H1 (cell line): ENCODE results near the gene OGDHL. TPM values are rescaled to one million over a fixed set of nuclear protein-coding genes. Genes with fewer than 3 reads are reported as not detected.

ENCODE experiments used
- CTCF ChIA-PET: fragments of 300-600 bp; sonication (Branson Sonifier 250); formaldehyde crosslinking; loops from one replicate; lab custom pipeline; 2021; ENCODE audit not compliant: partially characterized antibody; lab: Charles Lee
- POLR2A ChIA-PET: fragments of 300-600 bp; sonication (Branson Sonifier 250); formaldehyde crosslinking; loops from one replicate; lab custom pipeline; 2021; ENCODE audit warnings: inconsistent platforms; ENCODE audit not compliant: partially characterized antibody; lab: Charles Lee
- DNase-seq, 2 experiments: peaks; one replicate each; pipeline versions ENCODE4 v3.0.0 to v3.0.0-alpha.2; 2010 to 2022; ENCODE audit warnings: low spot score in 2 of 2, low read depth in 1 of 2, mixed read lengths in 1 of 2
- FAIRE-seq: peaks from 2 replicates; lab custom pipeline; 2011; peaks lifted over from hg19 to GRCh38; lab: Jason Lieb, UNC
- H2AFZ ChIP-seq: 2 replicates; pipeline ENCODE4 v1.8.1; 2012; ENCODE audit warnings: low read length, inconsistent platforms
- H2AK5ac ChIP-seq: 2 replicates; pipeline ENCODE4 v1.6.1; 2013; ENCODE audit warnings: low read depth, low read length
- H2BK120ac ChIP-seq: replicated peaks from 2 replicates; pipeline ENCODE3; 2013; ENCODE audit warnings: low read depth, low read length, inconsistent platforms
- H2BK12ac ChIP-seq: 2 replicates; pipeline ENCODE4 v1.6.1; 2013; ENCODE audit warnings: low read depth, low read length
- H2BK15ac ChIP-seq: 2 replicates; pipeline ENCODE4 v1.6.1; 2013; ENCODE audit warnings: low read length
- H2BK20ac ChIP-seq: 2 replicates; pipeline ENCODE4 v1.6.1; 2013; ENCODE audit warnings: low read length
- H2BK5ac ChIP-seq: 2 replicates; pipeline ENCODE4 v1.6.1; 2013; ENCODE audit warnings: low read depth, low read length
- H3K14ac ChIP-seq: 2 replicates; pipeline ENCODE4 v1.6.1; 2013; ENCODE audit warnings: inconsistent platforms; ENCODE audit not compliant: insufficient read length
- H3K18ac ChIP-seq: 2 replicates; pipeline ENCODE4 v1.6.1; 2013; ENCODE audit warnings: low read length; ENCODE audit errors: extremely low read depth
- H3K23ac ChIP-seq: 2 replicates; pipeline ENCODE4 v1.6.1; 2013; ENCODE audit warnings: inconsistent platforms; ENCODE audit not compliant: insufficient read length
- H3K23me2 ChIP-seq: 2 replicates; pipeline ENCODE4 v1.6.1; 2013; ENCODE audit warnings: low read depth, low read length
- H3K27ac ChIP-seq: 2 replicates; pipeline ENCODE4 v1.6.1; 2011; ENCODE audit warnings: low read depth, low read length, inconsistent platforms
- H3K27me3 ChIP-seq, 4 experiments: replicated peaks in 1 of 4; 1 replicate in 1 of 4; 2 replicates in 3 of 4; pipeline versions ENCODE4 v1.6.1 to v1.8.1; 2011 to 2013; ENCODE audit warnings: low read length in 3 of 4, mild to moderate bottlenecking in 3 of 4, inconsistent platforms in 2 of 4, mixed read lengths in 2 of 4, moderate library complexity in 1 of 4; ENCODE audit not compliant: control insufficient read depth in 3 of 4, insufficient read depth in 3 of 4; ENCODE audit errors: extremely low read depth in 1 of 4
- H3K36me3 ChIP-seq, 4 experiments: 2 replicates each; pipeline versions ENCODE4 v1.6.1 to v1.8.1; 2011 to 2013; ENCODE audit warnings: mild to moderate bottlenecking in 4 of 4, low read length in 3 of 4, moderate library complexity in 2 of 4, control low read depth in 1 of 4, inconsistent platforms in 1 of 4; ENCODE audit not compliant: insufficient read depth in 4 of 4, control insufficient read depth in 2 of 4
- H3K4ac ChIP-seq: replicated peaks from 2 replicates; pipeline ENCODE3; 2013; ENCODE audit warnings: low read length, low read depth, mixed read lengths, inconsistent platforms; ENCODE audit not compliant: insufficient read length
- H3K4me1 ChIP-seq, 4 experiments: replicated peaks in 1 of 4; 1 replicate in 1 of 4; 2 replicates in 3 of 4; pipeline versions ENCODE4 v1.6.1 to v1.8.1; 2011 to 2013; ENCODE audit warnings: low read length in 3 of 4, inconsistent platforms in 2 of 4, mixed read lengths in 1 of 4; ENCODE audit not compliant: insufficient read depth in 4 of 4, control insufficient read depth in 3 of 4
- H3K4me2 ChIP-seq, 2 experiments: 2 replicates each; pipeline versions ENCODE4 v1.6.1 to v1.8.1; 2011 to 2013; ENCODE audit warnings: low read depth in 2 of 2, low read length in 2 of 2, control low read depth in 1 of 2, inconsistent platforms in 1 of 2, mild to moderate bottlenecking in 1 of 2; ENCODE audit not compliant: insufficient read depth in 1 of 2
- H3K4me3 ChIP-seq, 4 experiments: fragments of 200-600, 300-600 bp in 1 of 4; sonication (generic), shearing (Covaris generic), sonication (Bioruptor Twin) in 1 of 4; 2 replicates each; pipeline versions ENCODE4 v1.5.1 to v1.8.1; 2011 to 2016; ENCODE audit warnings: low read length in 4 of 4, low read depth in 3 of 4, control low read depth in 2 of 4, inconsistent platforms in 2 of 4, mild to moderate bottlenecking in 2 of 4, mixed read lengths in 1 of 4, moderate library complexity in 1 of 4; ENCODE audit not compliant: insufficient read depth in 2 of 4; ENCODE audit errors: extremely low read depth in 1 of 4
- H3K56ac ChIP-seq: replicated peaks from 2 replicates; pipeline ENCODE3; 2013; ENCODE audit warnings: low read depth, mild to moderate bottlenecking, mixed read lengths, low read length, inconsistent platforms; ENCODE audit not compliant: insufficient read length
- H3K79me1 ChIP-seq: 2 replicates; pipeline ENCODE4 v1.6.1; 2013; ENCODE audit warnings: low read depth, low read length, control low read depth
- H3K79me2 ChIP-seq, 2 experiments: 2 replicates each; pipeline versions ENCODE4 v1.6.1 to v1.8.1; 2012 to 2013; ENCODE audit warnings: low read length in 2 of 2, mild to moderate bottlenecking in 2 of 2, inconsistent platforms in 1 of 2; ENCODE audit not compliant: insufficient read depth in 2 of 2, control insufficient read depth in 1 of 2
- H3K9ac ChIP-seq, 4 experiments: replicated peaks in 1 of 4; 1 replicate in 1 of 4; 2 replicates in 3 of 4; pipeline versions ENCODE4 v1.6.1 to v1.8.1; 2011 to 2013; ENCODE audit warnings: low read depth in 3 of 4, low read length in 3 of 4, control low read depth in 2 of 4, mild to moderate bottlenecking in 2 of 4, moderate library complexity in 2 of 4, inconsistent platforms in 1 of 4; ENCODE audit errors: extremely low read depth in 1 of 4
- H3K9me3 ChIP-seq, 2 experiments: 2 replicates each; pipeline versions ENCODE4 v1.6.1 to v1.8.1; 2012 to 2013; ENCODE audit warnings: mild to moderate bottlenecking in 2 of 2, moderate library complexity in 2 of 2, control low read depth in 1 of 2, inconsistent platforms in 1 of 2, low read depth in 1 of 2, low read length in 1 of 2, mixed read lengths in 1 of 2; ENCODE audit not compliant: insufficient read depth in 2 of 2
- H4K20me1 ChIP-seq, 2 experiments: replicated peaks in 1 of 2; 2 replicates each; pipeline versions ENCODE3 to v1.8.1; 2011 to 2013; ENCODE audit warnings: inconsistent platforms in 2 of 2, low read length in 2 of 2, mild to moderate bottlenecking in 1 of 2; ENCODE audit not compliant: insufficient read depth in 2 of 2, control insufficient read depth in 1 of 2
- H4K5ac ChIP-seq: 2 replicates; pipeline ENCODE4 v1.6.1; 2013; ENCODE audit warnings: low read length, low read depth, mixed read lengths, inconsistent platforms; ENCODE audit not compliant: insufficient read length
- H4K8ac ChIP-seq: 2 replicates; pipeline ENCODE4 v1.8.0; 2013; ENCODE audit warnings: mild to moderate bottlenecking, moderate library complexity, low read length, inconsistent platforms; ENCODE audit not compliant: insufficient read depth; ENCODE audit errors: extremely low read depth
- H4K91ac ChIP-seq: replicated peaks from 2 replicates; pipeline ENCODE3; 2013; ENCODE audit warnings: low read length, mixed read lengths, inconsistent platforms; ENCODE audit not compliant: insufficient read length
- BCL11A ChIP-seq, 2 experiments: IDR thresholded peaks; one replicate each; pipeline ENCODE4 v1.6.1; 2011; ENCODE audit warnings: low read depth in 2 of 2, low read length in 2 of 2, mild to moderate bottlenecking in 2 of 2
- CREB1 ChIP-seq: IDR thresholded peaks from 2 replicates; pipeline ENCODE4 v1.6.1; 2012; ENCODE audit warnings: inconsistent platforms
- GTF2F1 ChIP-seq: IDR thresholded peaks from 2 replicates; pipeline ENCODE4 v1.6.1; 2012; ENCODE audit warnings: low read depth, low read length, improper control_type of control experiment, borderline replicate concordance
- JUND ChIP-seq: IDR thresholded peaks from 2 replicates; pipeline ENCODE4 v1.6.1; 2011; ENCODE audit warnings: mild to moderate bottlenecking, improper control_type of control experiment, low read length
- POU5F1 ChIP-seq: IDR thresholded peaks from 2 replicates; pipeline ENCODE4 v1.6.1; 2011; ENCODE audit warnings: low read depth, mild to moderate bottlenecking, low read length, moderate library complexity
- RNF2 ChIP-seq: fragments of 200-900, 300-1000 bp; sonication (generic); IDR thresholded peaks from 2 replicates; pipeline ENCODE4 v1.7.1; 2016; ENCODE audit warnings: borderline replicate concordance, low read depth, mild to moderate bottlenecking, antibody characterized with exemption, low read length; ENCODE audit not compliant: poor library complexity, severe bottlenecking; ENCODE audit errors: missing control alignments
- YY1 ChIP-seq: IDR thresholded peaks from 2 replicates; pipeline ENCODE4 v1.6.1; 2011; ENCODE audit warnings: low read depth, mild to moderate bottlenecking, low read length
- WGBS, 2 experiments: shearing (Covaris generic) in 1 of 2; methylation state at CpG; one replicate each; pipeline versions ENCODE4 v1.1.6 to v1.1.7; 2013 to 2015; ENCODE audit warnings: low lambda C conversion rate in 2 of 2, mixed read lengths in 2 of 2, inconsistent platforms in 1 of 2, low coverage in 1 of 2, missing lambda C conversion rate in 1 of 2; ENCODE audit not compliant: insufficient replicate concordance in 2 of 2, insufficient coverage in 1 of 2, insufficient read length in 1 of 2; ENCODE audit errors: extremely low coverage in 1 of 2, missing lambda C conversion rate in 1 of 2; 5-methylcytosine and 5-hydroxymethylcytosine counted together
- polyA plus RNA-seq, 7 experiments: library from polyadenylated mRNA; depleted of rRNA in 3 of 7; stranded (reverse) in 5 of 7; unstranded in 2 of 7; fragments of >200 nt in 5 of 7; fragments of 200-250 nt in 2 of 7; gene quantifications; 1 replicate in 5 of 7; 2 replicates in 1 of 7; 4 replicates in 1 of 7; pipeline versions ENCODE4 v1.2.1 to v1.2.3, GENCODE V29; 2011 to 2013; ENCODE audit warnings: missing spikeins in 2 of 7, mixed read lengths in 2 of 7
- total RNA-seq: library from RNA; stranded (reverse); fragmentation: NEBNext Ultra II Directional; extraction: Animal tissue kit (Norgen Biotek cat#: 25700); gene quantifications from 2 replicates; pipeline ENCODE4 v1.2.1, GENCODE V29; 2021
- TF ChIP-seq, protein P1 (sequence below): IDR thresholded peaks from 2 replicates; pipeline ENCODE4 v1.6.1; 2011; ENCODE audit warnings: low read depth, mild to moderate bottlenecking, low read length; ENCODE audit not compliant: insufficient read depth
- TF ChIP-seq, protein P2 (sequence below): IDR thresholded peaks from 2 replicates; pipeline ENCODE4 v1.6.1; 2012; ENCODE audit warnings: low read length, inconsistent platforms

OGDHL gene
- total and polyA plus RNA-seq, 2 of the 8 experiments (the other 6 are each of a cell fraction or from before 2014, with no cell fraction given), result 16.1 to 16.6 TPM

DNA sequence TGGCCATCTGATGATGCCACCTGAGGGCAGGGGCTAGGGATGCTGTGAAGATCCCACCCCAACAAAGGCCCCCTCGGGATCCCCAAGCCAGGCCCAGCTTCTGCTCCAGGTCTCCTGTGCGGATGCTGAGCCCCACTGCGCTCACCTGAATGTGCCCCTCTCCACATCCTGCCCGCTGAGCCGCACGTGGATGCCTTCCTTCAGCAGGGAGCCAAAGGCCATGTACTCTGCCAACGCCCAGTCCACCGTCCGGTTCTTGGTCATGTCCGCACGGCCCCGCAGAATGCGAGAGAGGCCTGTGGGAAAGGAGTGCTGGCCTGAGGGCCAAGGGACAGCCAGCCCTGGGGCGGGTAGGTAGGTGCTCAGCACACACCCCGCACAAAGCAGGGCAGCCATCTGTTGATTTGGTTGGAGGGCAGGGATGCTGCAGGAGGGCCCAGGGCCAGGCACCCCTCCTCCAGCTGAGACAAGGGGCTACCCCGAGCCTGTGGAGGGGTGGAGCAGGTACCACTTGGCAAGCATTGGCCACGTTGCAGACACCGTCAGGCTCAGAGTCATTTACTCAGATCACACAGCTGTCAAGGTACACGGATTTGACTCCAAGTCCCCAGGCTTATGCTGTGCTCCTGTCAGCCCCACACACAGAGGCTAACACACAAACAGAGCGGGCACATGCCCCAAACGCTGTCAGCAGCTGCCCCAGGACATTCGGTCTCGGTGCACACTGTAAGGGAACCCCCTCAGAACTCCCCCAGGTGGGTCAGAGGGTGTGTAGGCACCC, 19.2 kb downstream of the OGDHL start:
- no peak for TF ChIP-seq YY1
- TF ChIP-seq POU5F1, result no peak
- no peak for TF ChIP-seq CREB1
- TF ChIP-seq, protein P1, sequence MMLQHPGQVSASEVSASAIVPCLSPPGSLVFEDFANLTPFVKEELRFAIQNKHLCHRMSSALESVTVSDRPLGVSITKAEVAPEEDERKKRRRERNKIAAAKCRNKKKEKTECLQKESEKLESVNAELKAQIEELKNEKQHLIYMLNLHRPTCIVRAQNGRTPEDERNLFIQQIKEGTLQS, result no peak
- TF ChIP-seq BCL11A (IDR thresholded peaks at IDR 0.05; ENCODE audit: low read depth in 2 of 2, low read length in 2 of 2), result no peak
- no peak for TF ChIP-seq RNF2
- no peak for TF ChIP-seq JUND
- TF ChIP-seq, protein P2, sequence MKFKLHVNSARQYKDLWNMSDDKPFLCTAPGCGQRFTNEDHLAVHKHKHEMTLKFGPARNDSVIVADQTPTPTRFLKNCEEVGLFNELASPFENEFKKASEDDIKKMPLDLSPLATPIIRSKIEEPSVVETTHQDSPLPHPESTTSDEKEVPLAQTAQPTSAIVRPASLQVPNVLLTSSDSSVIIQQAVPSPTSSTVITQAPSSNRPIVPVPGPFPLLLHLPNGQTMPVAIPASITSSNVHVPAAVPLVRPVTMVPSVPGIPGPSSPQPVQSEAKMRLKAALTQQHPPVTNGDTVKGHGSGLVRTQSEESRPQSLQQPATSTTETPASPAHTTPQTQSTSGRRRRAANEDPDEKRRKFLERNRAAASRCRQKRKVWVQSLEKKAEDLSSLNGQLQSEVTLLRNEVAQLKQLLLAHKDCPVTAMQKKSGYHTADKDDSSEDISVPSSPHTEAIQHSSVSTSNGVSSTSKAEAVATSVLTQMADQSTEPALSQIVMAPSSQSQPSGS, result no peak
- no peak for TF ChIP-seq GTF2F1
- Histone ChIP-seq H2BK20ac (no peak overlapping the region), H3K4me3 (no peak overlapping the region), H3K4me2 (no peak overlapping the region), H3K27me3 (no peaks in the 10 kb centered on the region), H3K18ac (no peak overlapping the region), H3K9me3 (no peaks in the 10 kb centered on the region), H4K8ac (no peak overlapping the region), H3K4ac (no peak overlapping the region), H4K5ac (no peak overlapping the region), H3K23ac (no peak overlapping the region), H2BK15ac (no peak overlapping the region), H2BK120ac (no peak overlapping the region), H4K91ac (no peak overlapping the region), H3K23me2 (peaks cover 11% of the 10 kb centered on the region; the same call in 1 of the 2 replicates), H2AFZ (no peak overlapping the region), H3K27ac (no peak overlapping the region), H2AK5ac (no peak overlapping the region), H3K79me1 (no peaks in the 10 kb centered on the region; the same call in 1 of the 2 replicates), H3K36me3 (peaks cover 0 to 13% (median 5%) of the 10 kb centered on the region in 4 experiments; a peak in 4 of 8 replicates), H3K14ac (no peak overlapping the region), H2BK5ac (no peak overlapping the region), H3K79me2 (no peaks in the 10 kb centered on the region), H2BK12ac (no peak overlapping the region), H3K9ac (no peak overlapping the region), H3K56ac (no peak overlapping the region), H4K20me1 (peaks cover 2 to 18% of the 10 kb centered on the region in 2 experiments), H3K4me1 (no peaks in the 10 kb centered on the region)
- DNase-seq (no peak), FAIRE-seq (no peak)
- ChIA-PET POLR2A (interaction anchor here (0.6 to 1.8 kb wide), 2 partner anchors 9 to 32 kb away, joined by 3 to 5 read pairs; no protein-coding TSS in a partner anchor), CTCF (interaction anchor here (1.1 to 4.5 kb wide), 5 partner anchors 12 to 148 kb away, joined by 3 to 36 read pairs (median 5); no protein-coding TSS in a partner anchor)
- WGBS, 2 experiments, result 88% methylated on average over 23 of the region's 23 CpGs; no CpG with 5 or more reads in 1 of the 2 experiments
